A673 (cell line): Measurements from ENCODE around the gene SOX5.

Experiments used
- EZH2 ChIP-seq: fragments of 200-600 bp; sonication (generic); IDR thresholded peaks from 2 replicates; pipeline ENCODE4 v1.6.1; 2017; ENCODE audit warnings: borderline replicate concordance, low read depth, mild to moderate bottlenecking, mixed read lengths, antibody characterized with exemption, low read length; ENCODE audit not compliant: poor library complexity, severe bottlenecking
- TF ChIP-seq, protein P1 (sequence below): fragments of 300-800, 200-600 bp; sonication (generic); conservative IDR thresholded peaks from 2 replicates; pipeline ENCODE4 v1.5.1; 2017; ENCODE audit warnings: low read depth, mild to moderate bottlenecking, antibody characterized with exemption, low read length, moderate library complexity, mixed read lengths

- TF ChIP-seq, protein P1, sequence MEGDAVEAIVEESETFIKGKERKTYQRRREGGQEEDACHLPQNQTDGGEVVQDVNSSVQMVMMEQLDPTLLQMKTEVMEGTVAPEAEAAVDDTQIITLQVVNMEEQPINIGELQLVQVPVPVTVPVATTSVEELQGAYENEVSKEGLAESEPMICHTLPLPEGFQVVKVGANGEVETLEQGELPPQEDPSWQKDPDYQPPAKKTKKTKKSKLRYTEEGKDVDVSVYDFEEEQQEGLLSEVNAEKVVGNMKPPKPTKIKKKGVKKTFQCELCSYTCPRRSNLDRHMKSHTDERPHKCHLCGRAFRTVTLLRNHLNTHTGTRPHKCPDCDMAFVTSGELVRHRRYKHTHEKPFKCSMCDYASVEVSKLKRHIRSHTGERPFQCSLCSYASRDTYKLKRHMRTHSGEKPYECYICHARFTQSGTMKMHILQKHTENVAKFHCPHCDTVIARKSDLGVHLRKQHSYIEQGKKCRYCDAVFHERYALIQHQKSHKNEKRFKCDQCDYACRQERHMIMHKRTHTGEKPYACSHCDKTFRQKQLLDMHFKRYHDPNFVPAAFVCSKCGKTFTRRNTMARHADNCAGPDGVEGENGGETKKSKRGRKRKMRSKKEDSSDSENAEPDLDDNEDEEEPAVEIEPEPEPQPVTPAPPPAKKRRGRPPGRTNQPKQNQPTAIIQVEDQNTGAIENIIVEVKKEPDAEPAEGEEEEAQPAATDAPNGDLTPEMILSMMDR, result no peak
- TF ChIP-seq EZH2, result no peak
Observed at GRCh38 chr12:23931176-23931575, 18.3 kb downstream of the SOX5 start.
